ENCODE data around the gene FSD2. TPM values are rescaled to one million over a fixed set of nuclear protein-coding genes. Genes with fewer than 3 reads are reported as not detected.

The FSD2 gene
- total and polyA plus RNA-seq, 10 of the 15 experiments (the other 5 are each of a cell fraction or from before 2014, with no cell fraction given): under 0.01 to 0.39 (median 0.07) TPM; not detected in 3

DNA sequence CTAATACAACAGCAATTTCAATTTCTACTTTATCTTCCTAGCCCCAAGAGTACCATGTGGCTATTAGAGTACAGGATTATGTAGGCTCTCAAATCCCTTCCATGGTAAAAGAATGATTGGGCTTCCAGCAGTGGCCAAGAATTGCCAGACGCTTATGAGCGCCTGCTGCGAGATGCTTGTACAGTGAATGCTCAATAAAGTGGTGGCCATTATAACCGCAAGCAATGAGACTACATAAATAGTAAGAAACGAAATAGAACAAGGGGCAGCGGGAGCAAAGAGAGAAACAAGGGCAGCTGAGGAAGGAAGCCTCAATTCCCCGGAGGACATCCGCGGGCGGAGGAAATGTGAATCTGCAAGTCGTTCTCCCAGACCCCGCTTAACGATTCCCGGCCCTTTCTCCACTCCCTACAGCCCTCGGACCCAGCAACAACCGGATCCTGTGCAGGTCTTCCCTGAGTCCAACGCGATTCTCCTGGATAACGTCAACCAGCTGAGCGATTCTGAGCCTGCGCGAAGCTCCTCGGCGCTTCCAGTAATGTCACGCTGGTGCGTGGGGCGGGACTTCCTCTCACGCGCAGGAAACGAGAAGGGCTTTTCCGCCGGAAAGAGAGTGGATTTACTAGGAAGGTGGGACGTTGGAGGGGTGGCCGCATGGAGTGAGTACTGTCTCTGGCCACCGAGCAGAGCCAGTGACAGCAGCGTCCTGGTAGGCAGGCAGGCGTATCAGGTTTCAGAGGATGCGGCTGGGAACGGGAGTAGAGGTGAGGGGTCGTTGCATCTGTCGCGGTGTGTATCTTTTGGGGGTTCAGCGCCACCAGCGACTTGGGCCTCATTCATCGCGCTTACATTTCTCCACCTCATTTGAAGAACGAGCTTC lies 55.7 kb downstream of the FSD2 start (continued):
- TF ChIP-seq, protein P1, sequence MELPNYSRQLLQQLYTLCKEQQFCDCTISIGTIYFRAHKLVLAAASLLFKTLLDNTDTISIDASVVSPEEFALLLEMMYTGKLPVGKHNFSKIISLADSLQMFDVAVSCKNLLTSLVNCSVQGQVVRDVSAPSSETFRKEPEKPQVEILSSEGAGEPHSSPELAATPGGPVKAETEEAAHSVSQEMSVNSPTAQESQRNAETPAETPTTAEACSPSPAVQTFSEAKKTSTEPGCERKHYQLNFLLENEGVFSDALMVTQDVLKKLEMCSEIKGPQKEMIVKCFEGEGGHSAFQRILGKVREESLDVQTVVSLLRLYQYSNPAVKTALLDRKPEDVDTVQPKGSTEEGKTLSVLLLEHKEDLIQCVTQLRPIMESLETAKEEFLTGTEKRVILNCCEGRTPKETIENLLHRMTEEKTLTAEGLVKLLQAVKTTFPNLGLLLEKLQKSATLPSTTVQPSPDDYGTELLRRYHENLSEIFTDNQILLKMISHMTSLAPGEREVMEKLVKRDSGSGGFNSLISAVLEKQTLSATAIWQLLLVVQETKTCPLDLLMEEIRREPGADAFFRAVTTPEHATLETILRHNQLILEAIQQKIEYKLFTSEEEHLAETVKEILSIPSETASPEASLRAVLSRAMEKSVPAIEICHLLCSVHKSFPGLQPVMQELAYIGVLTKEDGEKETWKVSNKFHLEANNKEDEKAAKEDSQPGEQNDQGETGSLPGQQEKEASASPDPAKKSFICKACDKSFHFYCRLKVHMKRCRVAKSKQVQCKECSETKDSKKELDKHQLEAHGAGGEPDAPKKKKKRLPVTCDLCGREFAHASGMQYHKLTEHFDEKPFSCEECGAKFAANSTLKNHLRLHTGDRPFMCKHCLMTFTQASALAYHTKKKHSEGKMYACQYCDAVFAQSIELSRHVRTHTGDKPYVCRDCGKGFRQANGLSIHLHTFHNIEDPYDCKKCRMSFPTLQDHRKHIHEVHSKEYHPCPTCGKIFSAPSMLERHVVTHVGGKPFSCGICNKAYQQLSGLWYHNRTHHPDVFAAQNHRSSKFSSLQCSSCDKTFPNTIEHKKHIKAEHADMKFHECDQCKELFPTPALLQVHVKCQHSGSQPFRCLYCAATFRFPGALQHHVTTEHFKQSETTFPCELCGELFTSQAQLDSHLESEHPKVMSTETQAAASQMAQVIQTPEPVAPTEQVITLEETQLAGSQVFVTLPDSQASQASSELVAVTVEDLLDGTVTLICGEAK (IDR thresholded peaks at IDR 0.05; ENCODE audit: borderline replicate concordance): peak; percentile 94
- TF ChIP-seq SIN3A (IDR thresholded peaks at IDR 0.05; ENCODE audit: low read depth, low read length) (peak; percentile 69; the same call in 1 of the 2 replicates), CEBPB (IDR thresholded peaks at IDR 0.05; ENCODE audit: borderline replicate concordance in 1 of 2, low read depth in 2 of 2, low read length in 2 of 2) (no peak), EGR1 (IDR thresholded peaks at IDR 0.05; ENCODE audit: borderline replicate concordance in 1 of 2, low read depth in 2 of 2, low read length in 2 of 2) (peak in 1 of 2 experiments; percentile 47; a peak in 1 of 3 replicates), ZNF687 (IDR thresholded peaks at IDR 0.05) (peak; percentile 30), PML (IDR thresholded peaks at IDR 0.05; ENCODE audit: low read length) (peak; percentile 83), PKNOX1 (IDR thresholded peaks at IDR 0.05) (peak; percentile 66), HDGF (IDR thresholded peaks at IDR 0.05) (peak; percentile 76; the same call in 1 of the 2 replicates), POLR2AphosphoS5 (IDR thresholded peaks at IDR 0.05; ENCODE audit: low read length) (peak; percentile 96), E2F8 (IDR thresholded peaks at IDR 0.05; ENCODE audit: low read depth, partially characterized antibody) (peak; percentile 55), RUNX3 (IDR thresholded peaks at IDR 0.05; ENCODE audit: low read length) (peak; percentile 51; the same call in 1 of the 2 replicates), NBN (IDR thresholded peaks at IDR 0.05) (0 out of 2 replicates have a peak, but pooled peaks have one; percentile 61)
- TF ChIP-seq, protein P2, sequence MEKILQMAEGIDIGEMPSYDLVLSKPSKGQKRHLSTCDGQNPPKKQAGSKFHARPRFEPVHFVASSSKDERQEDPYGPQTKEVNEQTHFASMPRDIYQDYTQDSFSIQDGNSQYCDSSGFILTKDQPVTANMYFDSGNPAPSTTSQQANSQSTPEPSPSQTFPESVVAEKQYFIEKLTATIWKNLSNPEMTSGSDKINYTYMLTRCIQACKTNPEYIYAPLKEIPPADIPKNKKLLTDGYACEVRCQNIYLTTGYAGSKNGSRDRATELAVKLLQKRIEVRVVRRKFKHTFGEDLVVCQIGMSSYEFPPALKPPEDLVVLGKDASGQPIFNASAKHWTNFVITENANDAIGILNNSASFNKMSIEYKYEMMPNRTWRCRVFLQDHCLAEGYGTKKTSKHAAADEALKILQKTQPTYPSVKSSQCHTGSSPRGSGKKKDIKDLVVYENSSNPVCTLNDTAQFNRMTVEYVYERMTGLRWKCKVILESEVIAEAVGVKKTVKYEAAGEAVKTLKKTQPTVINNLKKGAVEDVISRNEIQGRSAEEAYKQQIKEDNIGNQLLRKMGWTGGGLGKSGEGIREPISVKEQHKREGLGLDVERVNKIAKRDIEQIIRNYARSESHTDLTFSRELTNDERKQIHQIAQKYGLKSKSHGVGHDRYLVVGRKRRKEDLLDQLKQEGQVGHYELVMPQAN (conservative IDR thresholded peaks at IDR 0.05): peak; percentile 74

All from GM12878 (cell line).